ENCODE results near the gene CCDC6. TPM values are rescaled to one million over a fixed set of nuclear protein-coding genes. Genes with fewer than 3 reads are reported as not detected.
"Not testable (repeated sequence)": the region's sequence is repeated elsewhere in the genome, so short reads cannot be mapped to it uniquely, and the experiment has no call there.

CCDC6 gene
- total RNA-seq, 1 experiment from 2014 or later = 13.7 TPM

- peak; percentile 11 for DNase-seq (ENCODE audit: low read depth)
Measured at GRCh38 chr10:59757966-59758365, 148.4 kb downstream of the CCDC6 start.

GRCh38 chr10:59754951-59755350 lies 151.4 kb downstream of the CCDC6 start:
- no peak for DNase-seq (ENCODE audit: low read depth)

GRCh38 chr10:59753267-59753666 lies 153.1 kb downstream of the CCDC6 start, which contains the start of gene MRLN:
Gene MRLN, minus strand, starts transcription at chr10:59753455.
- no peak for DNase-seq (ENCODE audit: low read depth)

- DNase-seq (ENCODE audit: low read depth) = no peak
Measured at GRCh38 chr10:59752278-59752940, 153.9 kb downstream of the CCDC6 start.

GRCh38 chr10:59750155-59750945 lies 156.0 kb downstream of the CCDC6 start:
- no peak for DNase-seq (ENCODE audit: low read depth)

- no peak for DNase-seq (ENCODE audit: low read depth)
Measured at GRCh38 chr10:59748834-59749233, 157.5 kb downstream of the CCDC6 start.

GRCh38 chr10:59745163-59745650 lies 161.1 kb downstream of the CCDC6 start:
- no peak for DNase-seq (ENCODE audit: low read depth)

GRCh38 chr10:59744762-59745161 lies 161.6 kb downstream of the CCDC6 start:
- DNase-seq (ENCODE audit: low read depth) = not testable (repeated sequence)

GRCh38 chr10:59744156-59744555 lies 162.2 kb downstream of the CCDC6 start:
- not testable (repeated sequence) for DNase-seq (ENCODE audit: low read depth)

- DNase-seq (ENCODE audit: low read depth) = no peak
Measured at GRCh38 chr10:59741583-59741982, 164.8 kb downstream of the CCDC6 start.

- DNase-seq (ENCODE audit: low read depth) = no peak
Measured at GRCh38 chr10:59741048-59741447, 165.3 kb downstream of the CCDC6 start.

Other genes with a start within 250 kb of the CCDC6 start
- 11.7 and 13.7 TPM in 2 replicates for gene SLC16A9, start 196.7 kb downstream of the CCDC6 start, total RNA-seq (2014; rRNA removed; shearing (Covaris generic))
- gene MRLN, start 153.1 kb downstream of the CCDC6 start, total RNA-seq (2014; rRNA removed; shearing (Covaris generic)) = 0.46 TPM in 1 of 2 replicates, not detected in the other